SU-DHL-6 (cell line): ENCODE data around the gene TBATA.

Experiments used
- EZH2phosphoT487 ChIP-seq: fragments of 200-600 bp; sonication (generic), shearing (Covaris generic); conservative IDR thresholded peaks from 2 replicates; pipeline ENCODE4 v1.6.1; 2018; ENCODE audit warnings: mild to moderate bottlenecking, antibody characterized with exemption, low read length, moderate library complexity, mixed read lengths
- TF ChIP-seq, protein P1 (sequence below): fragments of 200-600 bp; sonication (generic); IDR thresholded peaks from one replicate; pipeline ENCODE4 v1.5.1; 2017; ENCODE audit warnings: antibody characterized with exemption, mild to moderate bottlenecking, low read length, moderate library complexity; ENCODE audit not compliant: insufficient read depth, poor library complexity, severe bottlenecking

DNA sequence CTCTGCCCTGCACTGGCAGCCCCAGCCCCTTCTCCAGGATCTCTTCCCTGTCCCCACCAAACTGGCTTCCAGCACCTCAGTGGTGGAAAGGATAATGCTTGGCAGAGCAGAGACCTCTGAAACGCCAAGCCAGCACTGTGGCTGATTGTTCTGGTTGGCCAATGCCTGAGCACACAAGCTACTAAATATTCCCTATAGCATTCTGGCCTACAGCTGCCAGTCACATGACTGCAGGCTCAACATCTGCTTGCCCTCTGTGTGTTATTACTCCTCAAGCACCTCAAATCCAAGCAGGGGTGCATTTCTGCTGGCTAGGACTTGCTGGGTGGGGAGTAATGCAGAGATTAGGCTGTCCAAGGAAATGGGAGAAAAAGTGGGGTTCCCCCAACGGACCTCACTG is 6.1 kb downstream of the TBATA start:
- TF ChIP-seq, protein P1, sequence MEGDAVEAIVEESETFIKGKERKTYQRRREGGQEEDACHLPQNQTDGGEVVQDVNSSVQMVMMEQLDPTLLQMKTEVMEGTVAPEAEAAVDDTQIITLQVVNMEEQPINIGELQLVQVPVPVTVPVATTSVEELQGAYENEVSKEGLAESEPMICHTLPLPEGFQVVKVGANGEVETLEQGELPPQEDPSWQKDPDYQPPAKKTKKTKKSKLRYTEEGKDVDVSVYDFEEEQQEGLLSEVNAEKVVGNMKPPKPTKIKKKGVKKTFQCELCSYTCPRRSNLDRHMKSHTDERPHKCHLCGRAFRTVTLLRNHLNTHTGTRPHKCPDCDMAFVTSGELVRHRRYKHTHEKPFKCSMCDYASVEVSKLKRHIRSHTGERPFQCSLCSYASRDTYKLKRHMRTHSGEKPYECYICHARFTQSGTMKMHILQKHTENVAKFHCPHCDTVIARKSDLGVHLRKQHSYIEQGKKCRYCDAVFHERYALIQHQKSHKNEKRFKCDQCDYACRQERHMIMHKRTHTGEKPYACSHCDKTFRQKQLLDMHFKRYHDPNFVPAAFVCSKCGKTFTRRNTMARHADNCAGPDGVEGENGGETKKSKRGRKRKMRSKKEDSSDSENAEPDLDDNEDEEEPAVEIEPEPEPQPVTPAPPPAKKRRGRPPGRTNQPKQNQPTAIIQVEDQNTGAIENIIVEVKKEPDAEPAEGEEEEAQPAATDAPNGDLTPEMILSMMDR = no peak
- TF ChIP-seq EZH2phosphoT487 = no peak
